ENCODE results near the gene PCDHA6. TPM values are rescaled to one million over a fixed set of nuclear protein-coding genes. Genes with fewer than 3 reads are reported as not detected.

The PCDHA6 gene, protein sequence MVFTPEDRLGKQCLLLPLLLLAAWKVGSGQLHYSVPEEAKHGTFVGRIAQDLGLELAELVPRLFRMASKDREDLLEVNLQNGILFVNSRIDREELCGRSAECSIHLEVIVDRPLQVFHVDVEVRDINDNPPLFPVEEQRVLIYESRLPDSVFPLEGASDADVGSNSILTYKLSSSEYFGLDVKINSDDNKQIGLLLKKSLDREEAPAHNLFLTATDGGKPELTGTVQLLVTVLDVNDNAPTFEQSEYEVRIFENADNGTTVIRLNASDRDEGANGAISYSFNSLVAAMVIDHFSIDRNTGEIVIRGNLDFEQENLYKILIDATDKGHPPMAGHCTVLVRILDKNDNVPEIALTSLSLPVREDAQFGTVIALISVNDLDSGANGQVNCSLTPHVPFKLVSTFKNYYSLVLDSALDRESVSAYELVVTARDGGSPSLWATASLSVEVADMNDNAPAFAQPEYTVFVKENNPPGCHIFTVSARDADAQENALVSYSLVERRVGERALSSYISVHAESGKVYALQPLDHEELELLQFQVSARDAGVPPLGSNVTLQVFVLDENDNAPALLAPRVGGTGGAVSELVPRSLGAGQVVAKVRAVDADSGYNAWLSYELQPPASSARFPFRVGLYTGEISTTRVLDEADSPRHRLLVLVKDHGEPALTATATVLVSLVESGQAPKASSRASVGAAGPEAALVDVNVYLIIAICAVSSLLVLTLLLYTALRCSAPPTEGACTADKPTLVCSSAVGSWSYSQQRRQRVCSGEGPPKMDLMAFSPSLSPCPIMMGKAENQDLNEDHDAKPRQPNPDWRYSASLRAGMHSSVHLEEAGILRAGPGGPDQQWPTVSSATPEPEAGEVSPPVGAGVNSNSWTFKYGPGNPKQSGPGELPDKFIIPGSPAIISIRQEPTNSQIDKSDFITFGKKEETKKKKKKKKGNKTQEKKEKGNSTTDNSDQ
- 0.13 and 0.16 TPM in 2 replicates for total RNA-seq

GRCh38 chr5:140827704-140828361, at the start of gene PCDHA6:
TSS of gene PCDHA6 (plus strand) at chr5:140827960. CDS start at chr5:140828092, 132 bp downstream.

GRCh38 chr5:140785905-140786686, 41.7 kb upstream of the PCDHA6 start, which contains the start of gene PCDHA1:
TSS of gene PCDHA1 (plus strand) at chr5:140786140.

GRCh38 chr5:140794595-140795258, 33.0 kb upstream of the PCDHA6 start, which contains the start of gene PCDHA2:
TSS of gene PCDHA2 (plus strand) at chr5:140794852.

DNA sequence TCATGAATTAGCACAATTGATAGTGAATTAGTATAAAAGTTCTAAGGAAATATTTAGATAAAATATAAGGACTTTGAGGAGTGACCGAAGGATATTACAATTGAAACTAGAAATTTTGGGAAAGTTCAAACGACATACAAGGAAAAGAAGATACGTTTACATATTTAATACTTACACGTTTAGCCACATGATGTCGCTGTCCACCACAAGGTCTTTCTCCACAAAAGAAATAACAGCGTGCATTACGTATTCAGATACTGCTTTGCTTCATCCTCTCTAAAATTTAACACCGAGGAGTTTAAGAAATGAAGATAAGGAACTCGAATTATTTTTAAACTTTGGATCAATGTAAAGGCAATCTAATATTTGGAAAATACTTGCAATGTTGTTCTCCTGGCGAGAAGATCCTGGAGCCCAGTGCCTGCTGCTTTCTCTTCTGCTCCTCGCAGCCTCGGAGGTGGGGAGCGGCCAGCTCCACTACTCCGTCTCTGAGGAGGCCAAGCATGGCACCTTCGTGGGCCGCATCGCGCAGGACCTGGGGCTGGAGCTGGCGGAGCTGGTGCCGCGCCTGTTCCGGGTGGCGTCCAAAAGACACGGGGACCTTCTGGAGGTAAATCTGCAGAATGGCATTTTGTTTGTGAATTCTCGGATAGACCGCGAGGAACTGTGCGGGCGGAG, 26.8 kb upstream of the PCDHA6 start, which contains the start of gene PCDHA3:
Gene PCDHA3 (plus strand): TSS at position 242 of the 678 bp plus-strand sequence.

DNA sequence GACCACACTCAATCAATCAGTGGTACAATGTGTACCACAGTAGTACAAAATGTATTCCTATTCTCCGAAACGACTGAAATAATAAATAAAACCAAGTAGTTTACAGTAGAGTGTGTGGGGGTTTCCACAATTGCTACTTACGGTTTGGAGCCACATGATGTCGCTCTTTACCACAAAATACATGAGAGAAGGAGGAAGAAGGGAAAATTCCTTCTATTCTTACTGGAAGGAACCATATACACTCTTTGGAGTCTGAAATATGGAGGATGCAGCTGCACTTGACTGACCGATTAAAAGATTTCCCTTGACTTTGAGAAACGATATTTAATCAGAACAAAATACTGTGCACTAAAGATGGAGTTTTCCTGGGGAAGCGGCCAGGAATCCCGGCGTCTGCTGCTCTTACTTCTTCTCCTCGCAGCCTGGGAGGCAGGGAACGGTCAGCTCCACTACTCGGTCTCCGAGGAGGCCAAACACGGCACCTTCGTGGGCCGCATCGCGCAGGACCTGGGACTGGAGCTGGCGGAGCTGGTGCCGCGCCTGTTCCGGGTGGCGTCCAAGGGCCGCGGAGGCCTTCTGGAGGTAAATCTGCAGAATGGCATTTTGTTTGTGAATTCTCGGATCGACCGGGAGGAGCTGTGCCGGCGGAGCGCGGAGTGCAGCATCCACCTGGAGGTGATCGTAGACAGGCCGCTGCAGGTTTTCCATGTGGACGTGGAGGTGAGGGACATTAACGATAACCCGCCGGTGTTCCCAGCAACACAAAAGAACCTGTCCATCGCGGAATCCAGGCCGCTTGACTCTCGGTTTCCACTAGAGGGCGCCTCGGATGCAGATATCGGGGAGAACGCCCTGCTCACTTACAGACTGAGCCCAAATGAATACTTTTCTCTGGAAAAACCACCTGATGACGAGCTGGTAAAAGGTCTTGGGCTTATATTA, 20.7 kb upstream of the PCDHA6 start, which contains the start of gene PCDHA4:
Gene PCDHA4 (plus strand): TSS at position 235 of the 942 bp plus-strand sequence.

GRCh38 chr5:140821375-140822280, 6.1 kb upstream of the PCDHA6 start, which contains the start of gene PCDHA5:
TSS of gene PCDHA5 (plus strand) at chr5:140821613.

GRCh38 chr5:140833993-140834392, 6.2 kb downstream of the PCDHA6 start, which contains the start of gene PCDHA7:
TSS of gene PCDHA7 (plus strand) at chr5:140834269. CDS start at chr5:140834384, 115 bp downstream.

GRCh38 chr5:140840978-140841962, 13.5 kb downstream of the PCDHA6 start, which contains the start of gene PCDHA8:
TSS of gene PCDHA8 (plus strand) at chr5:140841187. CDS start at chr5:140841322, 135 bp downstream.

GRCh38 chr5:140848139-140849102, 20.7 kb downstream of the PCDHA6 start, which contains the start of gene PCDHA9:
TSS of gene PCDHA9 (plus strand) at chr5:140848382. CDS start at chr5:140848496, 114 bp downstream.

GRCh38 chr5:140855772-140856674, 28.3 kb downstream of the PCDHA6 start, which contains the start of gene PCDHA10:
TSS of gene PCDHA10 (plus strand) at chr5:140855897. CDS start at chr5:140856049, 152 bp downstream.

GRCh38 chr5:140868721-140869554, 41.2 kb downstream of the PCDHA6 start, which contains the start of gene PCDHA11:
TSS of gene PCDHA11 (plus strand) at chr5:140868957. CDS start at chr5:140869104, 147 bp downstream.

DNA sequence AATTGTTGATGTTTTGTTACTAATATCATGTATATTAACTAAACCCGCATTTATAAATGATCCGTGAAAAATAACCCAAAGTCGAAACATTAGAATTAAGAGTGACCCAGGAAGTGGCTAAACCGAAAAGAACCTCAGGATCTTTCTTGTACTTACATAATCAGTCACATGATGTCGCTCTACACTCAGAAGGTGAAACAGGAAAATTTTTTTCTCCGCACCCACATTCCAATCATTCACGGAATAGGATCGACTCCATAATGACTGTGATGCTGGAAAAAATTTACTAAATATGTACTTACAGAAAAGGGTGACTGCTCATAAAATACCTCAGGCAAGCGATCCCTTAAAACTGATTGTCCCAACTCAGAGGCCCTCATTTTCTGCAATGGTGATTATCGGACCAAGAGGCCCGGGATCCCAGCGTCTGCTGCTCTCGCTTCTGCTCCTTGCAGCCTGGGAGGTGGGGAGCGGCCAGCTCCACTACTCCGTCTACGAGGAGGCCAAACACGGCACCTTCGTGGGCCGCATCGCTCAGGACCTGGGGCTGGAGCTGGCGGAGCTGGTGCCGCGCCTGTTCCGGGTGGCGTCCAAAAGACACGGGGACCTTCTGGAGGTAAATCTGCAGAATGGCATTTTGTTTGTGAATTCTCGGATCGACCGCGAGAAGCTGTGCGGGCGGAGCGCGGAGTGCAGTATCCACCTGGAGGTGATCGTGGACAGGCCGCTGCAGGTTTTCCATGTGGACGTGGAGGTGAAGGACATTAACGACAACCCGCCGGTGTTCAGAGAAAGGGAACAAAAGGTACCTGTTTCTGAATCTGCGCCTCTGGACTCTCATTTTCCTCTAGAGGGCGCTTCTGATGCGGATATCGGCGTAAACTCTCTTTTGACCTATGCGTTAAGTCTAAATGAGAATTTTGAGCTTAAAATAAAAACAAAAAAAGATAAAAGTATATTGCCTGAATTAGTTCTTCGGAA, 47.6 kb downstream of the PCDHA6 start, which contains the start of gene PCDHA12:
Gene PCDHA12 (plus strand): TSS at position 224 of the 981 bp plus-strand sequence. CDS start 165 bp downstream, at position 389.

Measured in bladder microvascular endothelial cell (primary cell).